ENCODE results near the gene BCAS4.

- TF ChIP-seq EZH2phosphoT487 (IDR thresholded peaks at IDR 0.05; ENCODE audit: unreplicated experiment) (no peak), POLR2AphosphoS5 (IDR thresholded peaks at IDR 0.05; ENCODE audit: low read depth) (no peak), EZH2 (IDR thresholded peaks at IDR 0.05; ENCODE audit: low read depth, unreplicated experiment) (no peak), CREB1 (CRISPR knock-in tag; IDR thresholded peaks at IDR 0.05; ENCODE audit: low read depth) (no peak)
- TF ChIP-seq, protein P1, sequence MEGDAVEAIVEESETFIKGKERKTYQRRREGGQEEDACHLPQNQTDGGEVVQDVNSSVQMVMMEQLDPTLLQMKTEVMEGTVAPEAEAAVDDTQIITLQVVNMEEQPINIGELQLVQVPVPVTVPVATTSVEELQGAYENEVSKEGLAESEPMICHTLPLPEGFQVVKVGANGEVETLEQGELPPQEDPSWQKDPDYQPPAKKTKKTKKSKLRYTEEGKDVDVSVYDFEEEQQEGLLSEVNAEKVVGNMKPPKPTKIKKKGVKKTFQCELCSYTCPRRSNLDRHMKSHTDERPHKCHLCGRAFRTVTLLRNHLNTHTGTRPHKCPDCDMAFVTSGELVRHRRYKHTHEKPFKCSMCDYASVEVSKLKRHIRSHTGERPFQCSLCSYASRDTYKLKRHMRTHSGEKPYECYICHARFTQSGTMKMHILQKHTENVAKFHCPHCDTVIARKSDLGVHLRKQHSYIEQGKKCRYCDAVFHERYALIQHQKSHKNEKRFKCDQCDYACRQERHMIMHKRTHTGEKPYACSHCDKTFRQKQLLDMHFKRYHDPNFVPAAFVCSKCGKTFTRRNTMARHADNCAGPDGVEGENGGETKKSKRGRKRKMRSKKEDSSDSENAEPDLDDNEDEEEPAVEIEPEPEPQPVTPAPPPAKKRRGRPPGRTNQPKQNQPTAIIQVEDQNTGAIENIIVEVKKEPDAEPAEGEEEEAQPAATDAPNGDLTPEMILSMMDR (conservative IDR thresholded peaks at IDR 0.05; ENCODE audit: low read depth in 2 of 2) = no peak
- TF ChIP-seq, protein P2, sequence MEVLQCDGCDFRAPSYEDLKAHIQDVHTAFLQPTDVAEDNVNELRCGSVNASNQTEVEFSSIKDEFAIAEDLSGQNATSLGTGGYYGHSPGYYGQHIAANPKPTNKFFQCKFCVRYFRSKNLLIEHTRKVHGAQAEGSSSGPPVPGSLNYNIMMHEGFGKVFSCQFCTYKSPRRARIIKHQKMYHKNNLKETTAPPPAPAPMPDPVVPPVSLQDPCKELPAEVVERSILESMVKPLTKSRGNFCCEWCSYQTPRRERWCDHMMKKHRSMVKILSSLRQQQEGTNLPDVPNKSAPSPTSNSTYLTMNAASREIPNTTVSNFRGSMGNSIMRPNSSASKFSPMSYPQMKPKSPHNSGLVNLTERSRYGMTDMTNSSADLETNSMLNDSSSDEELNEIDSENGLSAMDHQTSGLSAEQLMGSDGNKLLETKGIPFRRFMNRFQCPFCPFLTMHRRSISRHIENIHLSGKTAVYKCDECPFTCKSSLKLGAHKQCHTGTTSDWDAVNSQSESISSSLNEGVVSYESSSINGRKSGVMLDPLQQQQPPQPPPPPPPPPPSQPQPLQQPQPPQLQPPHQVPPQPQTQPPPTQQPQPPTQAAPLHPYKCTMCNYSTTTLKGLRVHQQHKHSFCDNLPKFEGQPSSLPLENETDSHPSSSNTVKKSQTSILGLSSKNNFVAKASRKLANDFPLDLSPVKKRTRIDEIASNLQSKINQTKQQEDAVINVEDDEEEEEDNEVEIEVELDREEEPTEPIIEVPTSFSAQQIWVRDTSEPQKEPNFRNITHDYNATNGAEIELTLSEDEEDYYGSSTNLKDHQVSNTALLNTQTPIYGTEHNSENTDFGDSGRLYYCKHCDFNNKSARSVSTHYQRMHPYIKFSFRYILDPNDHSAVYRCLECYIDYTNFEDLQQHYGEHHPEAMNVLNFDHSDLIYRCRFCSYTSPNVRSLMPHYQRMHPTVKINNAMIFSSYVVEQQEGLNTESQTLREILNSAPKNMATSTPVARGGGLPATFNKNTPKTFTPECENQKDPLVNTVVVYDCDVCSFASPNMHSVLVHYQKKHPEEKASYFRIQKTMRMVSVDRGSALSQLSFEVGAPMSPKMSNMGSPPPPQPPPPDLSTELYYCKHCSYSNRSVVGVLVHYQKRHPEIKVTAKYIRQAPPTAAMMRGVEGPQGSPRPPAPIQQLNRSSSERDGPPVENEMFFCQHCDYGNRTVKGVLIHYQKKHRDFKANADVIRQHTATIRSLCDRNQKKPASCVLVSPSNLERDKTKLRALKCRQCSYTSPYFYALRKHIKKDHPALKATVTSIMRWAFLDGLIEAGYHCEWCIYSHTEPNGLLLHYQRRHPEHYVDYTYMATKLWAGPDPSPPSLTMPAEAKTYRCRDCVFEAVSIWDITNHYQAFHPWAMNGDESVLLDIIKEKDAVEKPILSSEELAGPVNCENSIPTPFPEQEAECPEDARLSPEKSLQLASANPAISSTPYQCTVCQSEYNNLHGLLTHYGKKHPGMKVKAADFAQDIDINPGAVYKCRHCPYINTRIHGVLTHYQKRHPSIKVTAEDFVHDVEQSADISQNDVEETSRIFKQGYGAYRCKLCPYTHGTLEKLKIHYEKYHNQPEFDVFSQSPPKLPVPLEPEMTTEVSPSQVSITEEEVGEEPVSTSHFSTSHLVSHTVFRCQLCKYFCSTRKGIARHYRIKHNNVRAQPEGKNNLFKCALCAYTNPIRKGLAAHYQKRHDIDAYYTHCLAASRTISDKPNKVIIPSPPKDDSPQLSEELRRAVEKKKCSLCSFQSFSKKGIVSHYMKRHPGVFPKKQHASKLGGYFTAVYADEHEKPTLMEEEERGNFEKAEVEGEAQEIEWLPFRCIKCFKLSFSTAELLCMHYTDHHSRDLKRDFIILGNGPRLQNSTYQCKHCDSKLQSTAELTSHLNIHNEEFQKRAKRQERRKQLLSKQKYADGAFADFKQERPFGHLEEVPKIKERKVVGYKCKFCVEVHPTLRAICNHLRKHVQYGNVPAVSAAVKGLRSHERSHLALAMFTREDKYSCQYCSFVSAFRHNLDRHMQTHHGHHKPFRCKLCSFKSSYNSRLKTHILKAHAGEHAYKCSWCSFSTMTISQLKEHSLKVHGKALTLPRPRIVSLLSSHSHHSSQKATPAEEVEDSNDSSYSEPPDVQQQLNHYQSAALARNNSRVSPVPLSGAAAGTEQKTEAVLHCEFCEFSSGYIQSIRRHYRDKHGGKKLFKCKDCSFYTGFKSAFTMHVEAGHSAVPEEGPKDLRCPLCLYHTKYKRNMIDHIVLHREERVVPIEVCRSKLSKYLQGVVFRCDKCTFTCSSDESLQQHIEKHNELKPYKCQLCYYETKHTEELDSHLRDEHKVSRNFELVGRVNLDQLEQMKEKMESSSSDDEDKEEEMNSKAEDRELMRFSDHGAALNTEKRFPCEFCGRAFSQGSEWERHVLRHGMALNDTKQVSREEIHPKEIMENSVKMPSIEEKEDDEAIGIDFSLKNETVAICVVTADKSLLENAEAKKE (CRISPR knock-in tag; IDR thresholded peaks at IDR 0.05) = no peak
- TF ChIP-seq, protein P3, sequence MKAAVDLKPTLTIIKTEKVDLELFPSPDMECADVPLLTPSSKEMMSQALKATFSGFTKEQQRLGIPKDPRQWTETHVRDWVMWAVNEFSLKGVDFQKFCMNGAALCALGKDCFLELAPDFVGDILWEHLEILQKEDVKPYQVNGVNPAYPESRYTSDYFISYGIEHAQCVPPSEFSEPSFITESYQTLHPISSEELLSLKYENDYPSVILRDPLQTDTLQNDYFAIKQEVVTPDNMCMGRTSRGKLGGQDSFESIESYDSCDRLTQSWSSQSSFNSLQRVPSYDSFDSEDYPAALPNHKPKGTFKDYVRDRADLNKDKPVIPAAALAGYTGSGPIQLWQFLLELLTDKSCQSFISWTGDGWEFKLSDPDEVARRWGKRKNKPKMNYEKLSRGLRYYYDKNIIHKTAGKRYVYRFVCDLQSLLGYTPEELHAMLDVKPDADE (IDR thresholded peaks at IDR 0.05) = no peak
Measured at GRCh38 chr20:50872560-50873425, 77.9 kb downstream of the BCAS4 start.

All from GM23338 (cell line).